ENCODE results near the gene GALNS.

Gene GALNS

DNA sequence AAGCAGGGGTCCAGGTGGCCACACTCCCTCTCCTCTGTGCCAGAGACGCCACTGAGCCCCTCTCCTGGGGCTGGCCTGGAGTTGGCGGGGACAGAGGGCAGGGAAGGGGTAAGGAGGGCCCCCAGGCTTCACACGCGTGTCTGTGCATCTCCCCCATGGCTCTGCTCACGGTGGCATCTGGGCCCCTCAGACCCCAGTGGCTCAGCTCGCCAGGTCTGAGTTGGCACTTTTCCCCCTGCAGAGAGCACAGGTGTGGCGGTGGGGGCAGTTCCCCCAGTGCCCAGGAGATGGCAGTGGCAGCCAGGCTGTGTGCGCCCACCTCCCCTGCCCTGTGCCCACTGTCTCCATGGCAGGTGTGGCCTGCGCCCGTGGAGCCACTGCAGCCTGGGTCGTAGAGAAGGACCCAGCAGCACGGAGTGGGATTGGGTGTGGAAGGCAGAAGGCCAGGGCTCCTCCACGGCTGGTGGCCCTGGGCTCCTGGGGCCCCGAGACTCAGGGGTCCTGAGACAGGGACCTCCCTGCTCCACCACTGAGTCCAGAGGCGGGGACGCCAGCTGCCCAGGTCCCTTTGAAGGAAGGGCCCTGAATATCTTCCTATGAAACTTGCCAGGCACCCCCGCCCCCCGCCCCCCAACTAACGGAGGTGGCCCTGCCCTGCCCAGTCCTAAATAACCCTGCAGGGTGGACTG is 40.7 kb downstream of the GALNS start:
- H3K4me2 ChIP-seq (ENCODE audit: low read length): no peak overlapping the region
- no peak overlapping the region for H2AFZ ChIP-seq
- H3K27me3 ChIP-seq (ENCODE audit: control insufficient read depth, insufficient read depth, low read length): no peaks in the 10 kb centered on the region
- H3K9me3 ChIP-seq (ENCODE audit: control insufficient read depth, low read length): no peaks in the 10 kb centered on the region
- no peaks in the 10 kb centered on the region for H3K79me2 ChIP-seq
- H3K4me3 ChIP-seq (ENCODE audit: low read depth, low read length): no peak overlapping the region
- no peaks in the 10 kb centered on the region for H3K36me3 ChIP-seq (ENCODE audit: control insufficient read depth, insufficient read depth, low read length)
- TF ChIP-seq, protein P1, sequence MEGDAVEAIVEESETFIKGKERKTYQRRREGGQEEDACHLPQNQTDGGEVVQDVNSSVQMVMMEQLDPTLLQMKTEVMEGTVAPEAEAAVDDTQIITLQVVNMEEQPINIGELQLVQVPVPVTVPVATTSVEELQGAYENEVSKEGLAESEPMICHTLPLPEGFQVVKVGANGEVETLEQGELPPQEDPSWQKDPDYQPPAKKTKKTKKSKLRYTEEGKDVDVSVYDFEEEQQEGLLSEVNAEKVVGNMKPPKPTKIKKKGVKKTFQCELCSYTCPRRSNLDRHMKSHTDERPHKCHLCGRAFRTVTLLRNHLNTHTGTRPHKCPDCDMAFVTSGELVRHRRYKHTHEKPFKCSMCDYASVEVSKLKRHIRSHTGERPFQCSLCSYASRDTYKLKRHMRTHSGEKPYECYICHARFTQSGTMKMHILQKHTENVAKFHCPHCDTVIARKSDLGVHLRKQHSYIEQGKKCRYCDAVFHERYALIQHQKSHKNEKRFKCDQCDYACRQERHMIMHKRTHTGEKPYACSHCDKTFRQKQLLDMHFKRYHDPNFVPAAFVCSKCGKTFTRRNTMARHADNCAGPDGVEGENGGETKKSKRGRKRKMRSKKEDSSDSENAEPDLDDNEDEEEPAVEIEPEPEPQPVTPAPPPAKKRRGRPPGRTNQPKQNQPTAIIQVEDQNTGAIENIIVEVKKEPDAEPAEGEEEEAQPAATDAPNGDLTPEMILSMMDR (IDR thresholded peaks at IDR 0.05): peak; percentile 56
- no peak overlapping the region for H3K9ac ChIP-seq
- no peak overlapping the region for H3K27ac ChIP-seq
- no peaks in the 10 kb centered on the region for H3K4me1 ChIP-seq

DNA sequence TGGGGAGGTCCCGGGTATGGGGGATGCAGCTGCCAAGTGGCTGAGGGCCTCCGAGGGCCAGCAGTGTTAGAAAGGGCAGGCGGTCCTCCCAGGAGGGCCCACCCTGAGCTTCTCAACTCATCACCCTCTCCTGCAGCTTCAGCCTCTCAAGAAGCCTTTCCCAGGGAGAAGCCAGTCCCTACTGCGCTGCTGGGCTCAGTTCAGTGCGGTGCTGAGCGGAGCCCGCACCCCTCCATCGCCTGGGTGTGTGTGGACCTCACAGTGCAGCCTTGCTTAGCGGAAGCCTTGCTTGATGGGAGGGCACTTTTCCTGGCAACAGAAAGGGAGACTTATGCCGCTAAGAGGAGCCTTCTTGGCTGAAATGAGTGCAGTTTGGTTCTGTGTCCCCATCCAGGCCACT is 41.5 kb downstream of the GALNS start:
- Histone ChIP-seq H3K27me3 (ENCODE audit: control insufficient read depth, insufficient read depth, low read length) (no peaks in the 10 kb centered on the region), H3K4me3 (ENCODE audit: low read depth, low read length) (no peak overlapping the region), H3K4me1 (peaks cover 5% of the 10 kb centered on the region), H3K27ac (no peak overlapping the region), H3K36me3 (ENCODE audit: control insufficient read depth, insufficient read depth, low read length) (no peaks in the 10 kb centered on the region), H3K9ac (no peak overlapping the region), H3K79me2 (no peaks in the 10 kb centered on the region), H3K9me3 (ENCODE audit: control insufficient read depth, low read length) (no peaks in the 10 kb centered on the region), H3K4me2 (ENCODE audit: low read length) (no peak overlapping the region), H2AFZ (no peak overlapping the region)
- TF ChIP-seq, protein P1 (IDR thresholded peaks at IDR 0.05): no peak

DNA sequence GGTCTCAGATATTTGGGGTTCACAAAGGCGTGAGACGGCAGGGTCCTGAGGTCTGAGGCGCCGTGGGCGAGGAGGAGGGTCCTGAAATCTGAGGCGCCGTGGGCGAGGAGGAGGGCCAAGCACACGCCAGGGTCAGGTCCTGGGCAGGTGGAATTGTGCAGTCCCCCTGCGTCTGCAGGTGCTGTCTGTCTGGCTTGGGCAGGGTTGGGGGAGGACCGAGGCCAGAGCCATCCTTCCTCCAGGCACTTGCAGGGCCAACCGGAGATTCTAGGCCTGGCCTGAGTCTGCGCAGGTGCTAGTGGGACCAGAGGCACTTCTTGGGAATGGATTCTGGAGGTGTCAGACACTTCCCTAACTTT is 42.6 kb downstream of the GALNS start:
- H3K4me1 ChIP-seq: peaks cover 8% of the 10 kb centered on the region
- no peaks in the 10 kb centered on the region for H3K36me3 ChIP-seq (ENCODE audit: control insufficient read depth, insufficient read depth, low read length)
- H3K27ac ChIP-seq: no peak overlapping the region
- TF ChIP-seq, protein P1 (IDR thresholded peaks at IDR 0.05): no peak
- H3K4me2 ChIP-seq (ENCODE audit: low read length): no peak overlapping the region
- H2AFZ ChIP-seq: no peak overlapping the region
- no peaks in the 10 kb centered on the region for H3K9me3 ChIP-seq (ENCODE audit: control insufficient read depth, low read length)
- H3K9ac ChIP-seq: no peak overlapping the region
- H3K4me3 ChIP-seq (ENCODE audit: low read depth, low read length): no peak overlapping the region
- no peaks in the 10 kb centered on the region for H3K79me2 ChIP-seq
- no peaks in the 10 kb centered on the region for H3K27me3 ChIP-seq (ENCODE audit: control insufficient read depth, insufficient read depth, low read length)

DNA sequence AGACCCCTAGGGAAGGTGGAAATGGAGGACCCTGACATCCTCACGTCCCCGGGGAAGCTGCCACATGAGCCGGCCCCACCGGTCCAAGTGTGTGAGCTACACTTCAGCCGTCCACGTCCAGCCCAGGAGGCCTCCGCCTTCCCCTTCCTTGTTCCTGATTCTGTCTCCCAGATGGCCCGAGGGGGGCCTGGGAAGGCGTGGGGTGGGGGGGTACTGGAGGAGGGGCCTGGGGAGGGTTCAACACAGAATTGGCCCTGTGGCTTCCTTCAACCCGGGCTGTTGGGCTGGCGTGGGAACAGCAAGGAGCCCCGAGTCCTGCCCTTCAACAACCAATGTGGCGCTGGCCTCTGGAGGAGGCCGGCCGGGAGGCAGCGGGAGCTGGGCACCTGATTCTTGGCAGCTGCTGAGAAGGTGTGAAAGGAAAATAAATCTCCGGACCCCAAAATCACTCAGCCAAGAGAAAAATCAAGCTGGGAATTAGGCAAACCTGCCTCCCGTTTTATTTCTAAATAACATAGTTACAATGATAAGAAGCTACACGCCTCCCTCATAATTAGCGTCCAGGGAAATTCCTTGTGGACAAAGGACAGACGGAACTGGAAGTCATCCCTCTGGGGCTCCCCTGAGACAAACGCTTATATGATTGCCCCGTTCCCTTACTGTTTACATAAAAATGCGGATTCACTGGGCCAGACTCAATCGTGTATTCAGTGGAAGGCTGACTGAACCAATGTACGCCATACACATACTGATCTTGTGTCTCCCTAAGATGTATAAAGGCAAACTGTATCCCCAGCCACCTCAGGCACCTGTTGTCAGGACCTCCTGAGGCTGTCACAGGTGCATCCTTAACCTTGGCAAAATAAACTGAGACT is 43.2 kb downstream of the GALNS start:
- H3K27me3 ChIP-seq (ENCODE audit: control insufficient read depth, insufficient read depth, low read length): no peaks in the 10 kb centered on the region
- no peaks in the 10 kb centered on the region for H3K79me2 ChIP-seq
- H3K4me3 ChIP-seq (ENCODE audit: low read depth, low read length): no peak overlapping the region
- no peak overlapping the region for H2AFZ ChIP-seq
- no peaks in the 10 kb centered on the region for H3K36me3 ChIP-seq (ENCODE audit: control insufficient read depth, insufficient read depth, low read length)
- no peak overlapping the region for H3K4me2 ChIP-seq (ENCODE audit: low read length)
- peaks cover 8% of the 10 kb centered on the region for H3K4me1 ChIP-seq
- H3K27ac ChIP-seq: no peak overlapping the region
- H3K9ac ChIP-seq: no peak overlapping the region
- no peaks in the 10 kb centered on the region for H3K9me3 ChIP-seq (ENCODE audit: control insufficient read depth, low read length)
- TF ChIP-seq, protein P1 (IDR thresholded peaks at IDR 0.05): no peak

Data from parathyroid adenoma (tissue), 2 donors.